LNCaP clone FGC (cell line): ENCODE data around the gene C17orf113.

ENCODE experiments used
- DNase-seq: peaks from one replicate; pipeline ENCODE4 v3.0.0-alpha.2; 2011; ENCODE audit warnings: low read depth
- H3K4me3 ChIP-seq: 2 replicates; pipeline ENCODE4 v1.5.1; 2011; ENCODE audit warnings: mild to moderate bottlenecking, low read depth, low read length, control low read depth
- TF ChIP-seq, protein P1 (sequence below): IDR thresholded peaks from 2 replicates; pipeline ENCODE4 v1.5.1; 2012; ENCODE audit warnings: mild to moderate bottlenecking; ENCODE audit not compliant: control insufficient read depth, insufficient read depth; ENCODE audit errors: extremely low read depth

C17orf113 gene

DNA sequence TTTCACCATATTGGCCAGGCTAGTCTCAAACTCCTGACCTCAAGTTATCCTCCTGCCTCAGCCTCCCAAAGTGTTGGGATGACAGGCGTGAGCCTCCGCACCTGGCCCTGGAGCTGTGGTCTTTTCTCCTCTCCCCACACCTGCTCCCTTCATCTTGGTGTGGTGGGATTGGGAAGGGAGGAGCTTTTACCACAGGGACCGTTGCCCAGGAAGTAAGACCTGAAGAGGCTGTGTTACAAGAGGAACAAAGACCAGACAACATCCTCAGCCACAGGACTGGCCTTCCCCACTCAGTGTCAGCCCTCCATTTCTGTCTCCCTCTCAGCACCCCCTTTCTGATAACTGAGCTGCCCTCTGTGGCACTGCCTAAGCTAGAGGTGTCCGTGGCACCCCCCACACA is 9.4 kb upstream of the C17orf113 start:
- no peak overlapping the region for H3K4me3 ChIP-seq
- TF ChIP-seq, protein P1, sequence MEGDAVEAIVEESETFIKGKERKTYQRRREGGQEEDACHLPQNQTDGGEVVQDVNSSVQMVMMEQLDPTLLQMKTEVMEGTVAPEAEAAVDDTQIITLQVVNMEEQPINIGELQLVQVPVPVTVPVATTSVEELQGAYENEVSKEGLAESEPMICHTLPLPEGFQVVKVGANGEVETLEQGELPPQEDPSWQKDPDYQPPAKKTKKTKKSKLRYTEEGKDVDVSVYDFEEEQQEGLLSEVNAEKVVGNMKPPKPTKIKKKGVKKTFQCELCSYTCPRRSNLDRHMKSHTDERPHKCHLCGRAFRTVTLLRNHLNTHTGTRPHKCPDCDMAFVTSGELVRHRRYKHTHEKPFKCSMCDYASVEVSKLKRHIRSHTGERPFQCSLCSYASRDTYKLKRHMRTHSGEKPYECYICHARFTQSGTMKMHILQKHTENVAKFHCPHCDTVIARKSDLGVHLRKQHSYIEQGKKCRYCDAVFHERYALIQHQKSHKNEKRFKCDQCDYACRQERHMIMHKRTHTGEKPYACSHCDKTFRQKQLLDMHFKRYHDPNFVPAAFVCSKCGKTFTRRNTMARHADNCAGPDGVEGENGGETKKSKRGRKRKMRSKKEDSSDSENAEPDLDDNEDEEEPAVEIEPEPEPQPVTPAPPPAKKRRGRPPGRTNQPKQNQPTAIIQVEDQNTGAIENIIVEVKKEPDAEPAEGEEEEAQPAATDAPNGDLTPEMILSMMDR = no peak
- DNase-seq = no peak

DNA sequence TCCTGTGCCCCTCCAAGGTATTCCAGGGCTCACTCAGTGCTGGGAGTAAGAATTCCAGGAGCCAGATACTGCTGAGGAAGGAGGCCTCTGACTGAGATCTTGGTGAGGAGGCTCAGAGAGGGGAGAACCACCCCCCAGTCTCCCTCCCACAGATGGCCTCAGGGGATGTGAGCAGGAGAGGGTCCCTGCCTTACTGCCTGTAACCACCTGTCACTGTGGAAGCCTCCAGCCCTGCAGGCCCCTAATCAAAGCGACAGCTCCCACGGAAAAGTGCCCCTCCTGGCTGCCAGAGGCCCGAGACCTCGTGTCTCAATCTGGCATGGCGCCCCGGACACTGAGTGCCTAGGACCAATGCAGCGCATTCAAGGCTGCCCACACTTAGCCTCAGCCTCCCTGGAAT is 7.7 kb upstream of the C17orf113 start:
- DNase-seq = no peak
- TF ChIP-seq, protein P1 = no peak
- no peak overlapping the region for H3K4me3 ChIP-seq

DNA sequence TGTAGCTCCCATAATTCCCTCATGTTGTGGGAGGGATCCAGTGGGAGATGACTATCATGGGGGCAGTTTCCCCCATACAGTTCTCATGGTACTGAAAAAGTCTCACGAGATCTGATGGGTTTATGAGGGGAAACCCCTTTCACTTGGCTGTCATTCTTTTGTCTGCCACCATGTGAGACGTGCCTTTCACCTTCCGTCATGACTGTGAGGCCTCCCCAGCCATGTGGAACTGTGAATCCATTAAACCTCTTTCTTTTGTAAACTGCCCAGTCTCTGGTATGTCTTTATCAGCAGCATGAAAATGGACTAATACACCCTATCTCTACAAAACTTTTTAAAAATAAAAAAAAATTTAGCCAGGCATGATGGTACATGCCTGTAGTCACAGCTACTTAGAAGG is 6.2 kb upstream of the C17orf113 start:
- H3K4me3 ChIP-seq = no peak overlapping the region
- TF ChIP-seq, protein P1 = no peak

DNA sequence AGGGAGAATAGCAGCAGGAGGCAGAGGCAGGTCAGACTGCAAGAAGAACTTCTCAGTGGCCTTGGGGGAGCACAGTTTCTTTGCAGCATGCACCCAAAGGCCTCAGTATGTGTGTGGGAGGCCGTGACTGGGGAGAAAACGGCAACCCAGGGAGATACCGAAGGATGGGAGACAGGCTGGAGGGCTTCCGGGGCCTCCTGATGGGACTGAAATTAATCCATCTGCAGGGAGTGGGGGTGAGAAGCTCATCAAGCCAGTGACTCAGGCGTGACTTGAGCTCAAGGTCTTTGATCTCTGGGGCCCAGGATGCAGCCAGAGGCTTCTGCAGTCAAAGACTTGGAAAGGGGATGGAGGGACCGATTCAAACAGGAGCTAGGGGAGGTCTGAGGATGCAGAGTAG is 5.1 kb upstream of the C17orf113 start:
- DNase-seq = no peak
- no peak overlapping the region for H3K4me3 ChIP-seq
- TF ChIP-seq, protein P1 = no peak

More for the DNA sequence above, 6.2 kb upstream of the C17orf113 start:
- DNase-seq = no peak

DNA sequence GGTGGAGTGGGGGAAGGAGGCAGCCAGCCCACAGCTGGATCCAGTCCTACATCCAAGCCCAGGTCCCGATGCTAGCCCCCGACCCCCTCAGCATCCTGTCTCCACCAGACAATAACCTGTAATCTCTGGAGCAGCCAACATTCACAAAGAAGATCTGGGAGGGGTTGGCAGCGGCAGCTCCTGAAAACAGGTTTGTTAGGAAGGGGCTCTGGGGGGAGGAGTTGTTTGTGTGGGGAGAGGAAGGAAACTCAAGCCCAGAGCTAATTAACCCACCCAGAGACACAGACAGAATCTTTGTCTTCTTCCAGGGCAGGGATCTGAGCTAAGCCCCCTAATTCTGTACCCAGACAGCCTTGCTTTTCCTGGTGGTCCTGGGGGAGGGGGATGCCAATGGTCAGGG is 4.6 kb upstream of the C17orf113 start:
- TF ChIP-seq, protein P1 = no peak
- no peak for DNase-seq
- no peak overlapping the region for H3K4me3 ChIP-seq

DNA sequence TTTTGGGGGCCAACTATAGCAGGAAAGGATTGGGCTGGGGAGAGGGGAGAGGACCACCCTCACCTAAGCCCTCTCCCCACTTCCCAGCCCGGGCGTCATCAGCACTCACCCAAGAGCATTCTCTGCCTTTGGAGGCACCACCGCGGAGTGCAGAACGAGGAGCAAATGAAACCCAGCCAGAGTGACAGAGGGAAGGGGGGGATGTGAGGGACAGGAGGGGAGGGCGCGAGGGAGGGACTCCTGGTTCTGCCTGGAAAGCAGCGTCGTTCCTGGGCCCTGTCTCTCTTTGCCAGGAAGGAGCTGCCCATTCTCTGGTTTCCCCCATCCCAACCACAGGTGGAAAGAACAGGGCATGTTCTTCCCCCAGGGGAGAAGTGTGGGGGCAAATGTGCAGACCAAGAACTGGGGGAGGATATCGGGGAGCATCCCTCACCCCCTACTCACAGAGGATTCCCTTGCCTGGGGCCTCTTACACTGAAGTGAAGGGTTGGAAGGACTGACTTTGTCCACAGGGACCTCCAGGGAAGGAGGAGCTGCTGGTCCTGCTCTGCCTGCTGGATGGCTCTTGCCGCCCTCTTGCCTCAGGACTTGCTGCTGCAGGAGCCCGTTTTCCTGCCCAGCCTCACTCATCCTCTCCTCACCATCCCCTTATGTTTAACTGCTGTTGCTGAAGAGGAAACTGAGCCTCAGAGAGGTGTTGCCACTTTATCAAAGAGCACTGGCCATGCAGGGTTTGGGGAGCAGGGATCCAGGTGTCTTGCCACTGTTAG is 3.5 kb upstream of the C17orf113 start:
- no peak overlapping the region for H3K4me3 ChIP-seq
- TF ChIP-seq, protein P1 = no peak
- DNase-seq = no peak
